Ovary (tissue), 9 donors: ENCODE data around the gene FRYL. TPM values are rescaled to one million over a fixed set of nuclear protein-coding genes. Genes with fewer than 3 reads are reported as not detected.

Source experiments
- DNase-seq, 5 donors: peaks; one replicate each; pipeline ENCODE4 v3.0.0-alpha.2; 2019 to 2020
- H3K27ac ChIP-seq, 2 donors: fragments of 200-600 bp; one replicate each; pipeline versions ENCODE4 v1.5.1 to v1.8.0; 2019 to 2022
- H3K27me3 ChIP-seq: fragments of 200-600 bp; one replicate; pipeline ENCODE4 v1.8.0; 2022
- H3K36me3 ChIP-seq: fragments of 200-600 bp; sonication (generic); one replicate; pipeline ENCODE4 v1.5.1; 2019
- H3K4me1 ChIP-seq: one replicate; pipeline ENCODE4 v1.8.1; 2013; ENCODE audit warnings: mild to moderate bottlenecking, moderate library complexity; ENCODE audit not compliant: insufficient read depth
- H3K4me3 ChIP-seq: fragments of 200-600 bp; sonication (generic); one replicate; pipeline ENCODE4 v1.5.1; 2017
- H3K9me3 ChIP-seq, 2 donors: fragments of 200-600 bp in 1 of 2; sonication (generic) in 1 of 2; one replicate each; pipeline versions ENCODE4 v1.5.1 to v1.8.1; 2013 to 2019; ENCODE audit warnings: mild to moderate bottlenecking in 1 of 2, moderate library complexity in 1 of 2
- EP300 ChIP-seq: sonication (generic); formaldehyde crosslinking; IDR thresholded peaks from one replicate; pipeline ENCODE4 v1.6.1; 2017; ENCODE audit warnings: antibody characterized with exemption
- POLR2A ChIP-seq: fragments of 450-650 bp; IDR thresholded peaks from one replicate; pipeline ENCODE4 v1.6.1; 2017; ENCODE audit warnings: antibody characterized with exemption, mild to moderate bottlenecking, moderate library complexity
- WGBS, 3 donors: extraction: QIAGEN DNeasy Blood & Tissue Kit in 1 of 3; methylation state at CpG; one replicate each; pipeline versions ENCODE4 v1.1.5 to v1.1.7; 2013 to 2017; 5-methylcytosine and 5-hydroxymethylcytosine counted together
- intact Hi-C, 4 donors: fragments of 100-400 bp; cut with DNase I; formaldehyde crosslinking; loops; one replicate each; pipeline versions ENCODE4 v1.11.0 to v1.15.1; 2022 to 2023
- polyA plus RNA-seq, 2 donors: library from polyadenylated mRNA; stranded (reverse); fragments of 200-250 nt in 1 of 2; fragments of 350-450 nt in 1 of 2; fragmentation: Illumina TruSeq in 1 of 2; extraction: RNeasy Lipid Tissue Mini Kit (QIAGEN cat#74804) in 1 of 2; gene quantifications; one replicate each; pipeline ENCODE4 v1.2.3, GENCODE V29; 2013 to 2014
- total RNA-seq, 7 donors: library from RNA; depleted of rRNA in 2 of 7; stranded (reverse); fragments of >200 nt in 2 of 7; fragmentation: NEBNext Ultra II Directional in 3 of 7; extraction: Animal tissue kit (Norgen Biotek cat#: 25700) in 3 of 7; gene quantifications; one replicate each; pipeline versions ENCODE4 v1.1.0 to v1.2.4, GENCODE V29; 2016 to 2023
- TF ChIP-seq, protein P1 (sequence below), 3 donors: fragments of 450-650 bp in 2 of 3; fragments of 200-600 bp in 1 of 3; IDR thresholded peaks; one replicate each; pipeline versions ENCODE4 v1.5.1 to v1.8.0; 2016 to 2022; ENCODE audit warnings: antibody characterized with exemption in 3 of 3, mild to moderate bottlenecking in 1 of 3
- donor health status: DM: no; HTN: no; CAD: no; lungs with moderate emphysema.
- donor health status: DM: no; HTN: no; CAD: no.
- donor health status: Bipolar disorder and iron deficiency.
- donor health status: DM: yes; HTN: yes; CAD: no.
- donor health status: DM: no; HTN: no; CAD: no.
- donor health status: DM: yes; HTN: yes; CAD: no.

The FRYL gene
- total and polyA plus RNA-seq, 9 donors = 10.7 to 46.0 (median 35.2) TPM

DNA sequence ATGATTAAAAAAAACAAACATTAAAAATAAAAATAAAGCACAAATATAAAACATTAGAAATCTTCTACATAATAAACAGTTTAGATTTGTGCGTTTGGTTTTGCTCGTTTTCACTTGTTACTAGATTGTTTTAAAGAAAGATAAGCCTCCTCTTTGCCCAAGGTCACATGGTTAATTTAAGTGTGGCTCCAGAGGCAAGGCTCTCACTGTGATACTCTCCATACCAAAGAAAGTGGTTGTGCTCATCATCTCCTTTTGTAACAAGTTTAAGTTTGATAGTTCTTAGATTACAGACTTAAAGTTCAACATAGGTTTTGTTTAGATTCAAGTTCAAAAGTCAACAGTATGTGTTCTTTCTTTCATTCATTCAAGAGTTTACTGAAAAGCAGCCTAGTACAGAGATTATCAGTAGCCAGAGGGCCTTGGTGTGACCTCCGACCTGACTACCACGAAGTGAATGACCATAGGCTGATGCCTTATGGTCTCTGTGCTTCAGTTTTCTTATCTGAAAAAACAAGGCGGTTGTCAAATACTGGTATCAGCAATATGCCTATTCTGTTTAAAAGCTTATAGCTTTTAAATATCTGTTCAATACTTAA lies 156.8 kb downstream of the FRYL start:
- intact Hi-C loops = no loop called here
- no peaks in the 10 kb centered on the region for H3K27me3 ChIP-seq
- TF ChIP-seq, protein P1, sequence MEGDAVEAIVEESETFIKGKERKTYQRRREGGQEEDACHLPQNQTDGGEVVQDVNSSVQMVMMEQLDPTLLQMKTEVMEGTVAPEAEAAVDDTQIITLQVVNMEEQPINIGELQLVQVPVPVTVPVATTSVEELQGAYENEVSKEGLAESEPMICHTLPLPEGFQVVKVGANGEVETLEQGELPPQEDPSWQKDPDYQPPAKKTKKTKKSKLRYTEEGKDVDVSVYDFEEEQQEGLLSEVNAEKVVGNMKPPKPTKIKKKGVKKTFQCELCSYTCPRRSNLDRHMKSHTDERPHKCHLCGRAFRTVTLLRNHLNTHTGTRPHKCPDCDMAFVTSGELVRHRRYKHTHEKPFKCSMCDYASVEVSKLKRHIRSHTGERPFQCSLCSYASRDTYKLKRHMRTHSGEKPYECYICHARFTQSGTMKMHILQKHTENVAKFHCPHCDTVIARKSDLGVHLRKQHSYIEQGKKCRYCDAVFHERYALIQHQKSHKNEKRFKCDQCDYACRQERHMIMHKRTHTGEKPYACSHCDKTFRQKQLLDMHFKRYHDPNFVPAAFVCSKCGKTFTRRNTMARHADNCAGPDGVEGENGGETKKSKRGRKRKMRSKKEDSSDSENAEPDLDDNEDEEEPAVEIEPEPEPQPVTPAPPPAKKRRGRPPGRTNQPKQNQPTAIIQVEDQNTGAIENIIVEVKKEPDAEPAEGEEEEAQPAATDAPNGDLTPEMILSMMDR (IDR thresholded peaks at IDR 0.05) = no peak
- no peak for TF ChIP-seq EP300
- no peak for TF ChIP-seq POLR2A
- no peaks in the 10 kb centered on the region for H3K36me3 ChIP-seq
- no peak overlapping the region for H3K27ac ChIP-seq
- H3K4me1 ChIP-seq = no peaks in the 10 kb centered on the region
- 54 to 67% (median 55%) methylated on average over 5 of the region's 5 CpGs for WGBS, 3 donors
- no peaks in the 10 kb centered on the region for H3K9me3 ChIP-seq
- no peak for DNase-seq
- H3K4me3 ChIP-seq = no peak overlapping the region

DNA sequence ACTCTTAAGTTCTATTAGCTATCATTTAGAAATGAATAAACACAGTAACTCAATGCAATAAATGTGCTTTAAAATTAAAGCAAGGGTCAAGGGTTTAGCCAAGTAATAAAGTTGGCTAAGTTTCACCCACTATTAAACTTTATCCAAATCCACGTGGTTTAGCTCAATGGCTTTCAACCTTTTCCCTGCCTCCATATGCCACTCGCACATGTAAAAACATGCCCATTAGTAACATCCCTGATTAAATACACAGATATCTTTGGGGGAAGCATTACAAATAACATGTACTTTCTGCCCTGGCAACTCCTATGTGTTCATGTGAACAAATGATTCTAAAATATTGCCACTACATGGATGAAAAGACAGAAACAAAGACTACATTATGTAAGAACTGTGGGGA lies 159.2 kb downstream of the FRYL start:
- DNase-seq = no peak
- H3K27me3 ChIP-seq = no peaks in the 10 kb centered on the region
- H3K4me1 ChIP-seq = no peaks in the 10 kb centered on the region
- intact Hi-C loops = no loop called here
- TF ChIP-seq POLR2A = no peak
- TF ChIP-seq EP300 = no peak
- TF ChIP-seq, protein P1 (IDR thresholded peaks at IDR 0.05) = no peak
- no peak overlapping the region for H3K4me3 ChIP-seq
- H3K9me3 ChIP-seq = no peaks in the 10 kb centered on the region
- WGBS, 3 donors = 77 to 82% (median 82%) methylated on average over 2 of the region's 2 CpGs
- no peak overlapping the region for H3K27ac ChIP-seq
- H3K36me3 ChIP-seq = no peaks in the 10 kb centered on the region

DNA sequence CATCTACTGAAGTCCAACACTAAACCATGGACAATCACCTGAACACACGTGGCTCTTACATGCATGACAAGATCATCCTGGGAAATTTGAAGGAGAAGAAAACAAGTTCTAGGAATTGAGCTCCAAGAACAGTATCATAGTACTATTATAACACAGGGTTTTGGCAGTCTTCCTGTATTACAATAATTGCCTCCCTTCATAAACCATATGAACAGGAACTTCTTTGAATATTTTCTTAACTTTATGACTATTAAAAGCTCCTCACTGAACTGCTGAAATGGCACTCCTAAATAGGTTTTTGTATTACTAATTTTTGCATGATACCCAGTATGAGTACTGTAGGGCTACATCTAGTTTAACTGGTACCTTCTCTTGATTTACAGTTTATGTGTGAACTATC lies 160.0 kb downstream of the FRYL start:
- WGBS, 3 donors = 25 to 39% (median 33%) methylated on average over 1 of the region's 1 CpG
- no peaks in the 10 kb centered on the region for H3K27me3 ChIP-seq
- no peaks in the 10 kb centered on the region for H3K36me3 ChIP-seq
- no peak overlapping the region for H3K27ac ChIP-seq
- no peak overlapping the region for H3K4me3 ChIP-seq
- no peaks in the 10 kb centered on the region for H3K4me1 ChIP-seq
- no peaks in the 10 kb centered on the region for H3K9me3 ChIP-seq
- TF ChIP-seq, protein P1 (IDR thresholded peaks at IDR 0.05) = no peak
- TF ChIP-seq POLR2A = no peak
- DNase-seq = no peak
- intact Hi-C loops = no loop called here

DNA sequence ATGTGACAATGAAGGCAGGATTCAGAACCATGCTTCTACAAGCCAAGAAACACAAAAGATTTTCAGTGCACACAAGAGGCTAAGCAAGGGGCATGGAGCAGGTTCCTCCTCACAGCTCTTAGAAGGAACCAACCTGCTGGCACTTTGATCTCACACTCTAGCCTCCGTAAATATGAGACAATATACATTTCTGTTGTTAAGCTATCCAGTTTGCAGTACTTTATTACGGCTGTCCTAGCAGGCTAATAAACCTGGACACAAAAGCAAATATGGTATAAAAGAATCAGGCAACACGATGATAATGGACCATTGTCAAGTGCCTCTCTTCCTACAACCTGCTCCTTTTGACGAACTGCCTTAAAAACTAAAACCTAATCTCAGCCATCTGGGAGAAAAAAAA lies 175.6 kb downstream of the FRYL start:
- DNase-seq = no peak
- intact Hi-C loops = no loop called here
- WGBS, 3 donors = 95 to 97% (median 96%) methylated on average over 4 of the region's 4 CpGs
- H3K27ac ChIP-seq = no peak overlapping the region
- no peaks in the 10 kb centered on the region for H3K9me3 ChIP-seq
- TF ChIP-seq EP300 = no peak
- no peaks in the 10 kb centered on the region for H3K27me3 ChIP-seq
- no peaks in the 10 kb centered on the region for H3K36me3 ChIP-seq
- H3K4me3 ChIP-seq = no peak overlapping the region
- H3K4me1 ChIP-seq = no peaks in the 10 kb centered on the region

DNA sequence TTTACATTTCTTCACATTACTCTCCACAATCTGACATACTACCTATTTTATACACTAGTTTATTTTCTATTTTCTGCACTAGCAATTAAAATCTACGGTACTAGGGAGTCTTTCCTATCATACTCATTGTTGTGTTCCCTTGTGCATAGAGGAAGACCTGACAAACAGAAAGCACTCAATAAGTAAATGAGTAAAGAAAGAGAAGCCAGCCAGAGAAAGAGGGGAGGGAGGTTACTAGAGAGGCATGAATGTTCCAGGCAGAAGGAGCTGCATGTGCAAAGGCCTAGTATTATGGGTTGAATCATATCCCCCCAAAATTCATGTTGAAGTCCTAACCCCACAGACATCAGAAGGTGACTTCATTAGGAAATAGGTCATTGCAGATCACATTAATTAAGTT lies 176.0 kb downstream of the FRYL start:
- WGBS, 3 donors = 98 to 100% (median 98%) methylated on average over 1 of the region's 1 CpG
- Histone ChIP-seq H3K27ac (no peak overlapping the region), H3K36me3 (no peaks in the 10 kb centered on the region), H3K4me3 (no peak overlapping the region), H3K9me3 (no peaks in the 10 kb centered on the region), H3K4me1 (no peaks in the 10 kb centered on the region), H3K27me3 (no peaks in the 10 kb centered on the region)
- no peak for DNase-seq
- intact Hi-C loops = no loop called here
- TF ChIP-seq POLR2A (no peak), EP300 (no peak)
- TF ChIP-seq, protein P1 (IDR thresholded peaks at IDR 0.05) = no peak
